SK-N-MC (cell line): ENCODE data around the gene RINT1.

ENCODE experiments used
- EZH2 ChIP-seq: fragments of 200-600 bp; sonication (generic); IDR thresholded peaks from one replicate; pipeline ENCODE4 v1.6.1; 2017; ENCODE audit warnings: antibody characterized with exemption
- FOXP2 ChIP-seq: optimal IDR thresholded peaks from 2 replicates; pipeline ENCODE3; 2011; ENCODE audit warnings: mild to moderate bottlenecking, moderate library complexity; ENCODE audit not compliant: insufficient read depth; ENCODE audit errors: extremely low read length, control extremely low read depth
- POLR2AphosphoS5 ChIP-seq: IDR thresholded peaks from 2 replicates; pipeline ENCODE4 v1.6.1; 2012; ENCODE audit warnings: mild to moderate bottlenecking, low read depth, low read length, borderline replicate concordance

DNA sequence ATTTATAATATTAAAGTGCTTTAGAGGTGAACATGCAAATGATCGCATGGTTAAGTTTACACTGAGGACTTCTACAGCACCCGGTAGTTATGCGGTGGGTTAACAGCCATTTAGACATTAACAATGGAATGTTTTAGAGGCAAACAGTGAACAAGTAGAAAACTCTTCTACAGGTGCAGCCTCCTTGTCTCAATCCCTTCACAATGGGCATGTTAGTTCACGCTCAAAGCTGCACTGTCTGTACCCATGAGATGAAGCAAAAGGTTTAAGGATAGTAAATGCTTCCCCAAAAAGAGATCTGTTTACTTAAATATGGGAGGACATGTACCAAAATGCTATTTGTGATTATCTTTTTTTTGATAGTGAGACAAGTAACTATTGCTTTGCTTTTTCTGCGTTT is 35.0 kb upstream of the RINT1 start:
- no peak for TF ChIP-seq EZH2
- no peak for TF ChIP-seq POLR2AphosphoS5
- TF ChIP-seq FOXP2 = no peak
